SK-N-MC (cell line): Measurements from ENCODE around the gene CMIP.

Experiments
- DNase-seq: peaks from one replicate; pipeline ENCODE4 v3.0.0-alpha.2; 2011; ENCODE audit warnings: low read depth, low spot score
- H3K27ac ChIP-seq: fragments of 200-600 bp; sonication (generic); 2 replicates; pipeline ENCODE4 v1.5.1; 2016; ENCODE audit warnings: mixed run types
- H3K36me3 ChIP-seq: fragments of 200-600 bp; sonication (generic); 2 replicates; pipeline ENCODE4 v1.6.1; 2017; ENCODE audit warnings: antibody characterized with exemption, low read length, mixed read lengths; ENCODE audit not compliant: insufficient read depth
- H3K4me3 ChIP-seq: fragments of 200-600 bp; sonication (generic); 2 replicates; pipeline ENCODE4 v1.5.1; 2016
- H3K9ac ChIP-seq: fragments of 200-600 bp; sonication (generic); 2 replicates; pipeline ENCODE4 v1.8.0; 2017; ENCODE audit warnings: mixed run types, mixed read lengths; ENCODE audit not compliant: insufficient read length
- H3K9me3 ChIP-seq: fragments of 200-600 bp; sonication (generic); 2 replicates; pipeline ENCODE4 v1.6.1; 2017; ENCODE audit warnings: low read depth, mild to moderate bottlenecking, antibody characterized with exemption, low read length, moderate library complexity, mixed read lengths
- EZH2 ChIP-seq: fragments of 200-600 bp; sonication (generic); IDR thresholded peaks from one replicate; pipeline ENCODE4 v1.6.1; 2017; ENCODE audit warnings: antibody characterized with exemption
- FOXP2 ChIP-seq: optimal IDR thresholded peaks from 2 replicates; pipeline ENCODE3; 2011; ENCODE audit warnings: mild to moderate bottlenecking, moderate library complexity; ENCODE audit not compliant: insufficient read depth; ENCODE audit errors: extremely low read length, control extremely low read depth
- POLR2AphosphoS5 ChIP-seq: IDR thresholded peaks from 2 replicates; pipeline ENCODE4 v1.6.1; 2012; ENCODE audit warnings: mild to moderate bottlenecking, low read depth, low read length, borderline replicate concordance

The CMIP gene

GRCh38 chr16:81620029-81620428 is 175.4 kb downstream of the CMIP start:
- Histone ChIP-seq H3K27ac (no peak overlapping the region), H3K36me3 (no peaks in the 10 kb centered on the region)

GRCh38 chr16:81620796-81621195 is 176.2 kb downstream of the CMIP start:
- Histone ChIP-seq H3K36me3 (no peaks in the 10 kb centered on the region), H3K4me3 (no peak overlapping the region), H3K9me3 (no peaks in the 10 kb centered on the region), H3K9ac (no peak overlapping the region), H3K27ac (no peak overlapping the region)
- DNase-seq, result no peak
- TF ChIP-seq EZH2 (no peak), POLR2AphosphoS5 (no peak), FOXP2 (no peak)

More at GRCh38 chr16:81620029-81620428, 175.4 kb downstream of the CMIP start:
- TF ChIP-seq EZH2 (no peak), FOXP2 (no peak), POLR2AphosphoS5 (no peak)
- no peaks in the 10 kb centered on the region for H3K9me3 ChIP-seq
- H3K4me3 ChIP-seq, result no peak overlapping the region
- no peak for DNase-seq
- no peak overlapping the region for H3K9ac ChIP-seq

GRCh38 chr16:81621496-81621895 is 176.9 kb downstream of the CMIP start:
- no peak overlapping the region for H3K9ac ChIP-seq
- TF ChIP-seq FOXP2, result no peak
- no peak for TF ChIP-seq POLR2AphosphoS5
- no peak for TF ChIP-seq EZH2
- no peak overlapping the region for H3K27ac ChIP-seq
- H3K9me3 ChIP-seq, result no peaks in the 10 kb centered on the region
- no peak overlapping the region for H3K4me3 ChIP-seq
- no peaks in the 10 kb centered on the region for H3K36me3 ChIP-seq
- no peak for DNase-seq

- TF ChIP-seq FOXP2 (no peak), POLR2AphosphoS5 (no peak), EZH2 (no peak)
- H3K9ac ChIP-seq, result no peak overlapping the region
- H3K27ac ChIP-seq, result no peak overlapping the region
- no peak for DNase-seq
- no peaks in the 10 kb centered on the region for H3K9me3 ChIP-seq
- H3K4me3 ChIP-seq, result no peak overlapping the region
- no peaks in the 10 kb centered on the region for H3K36me3 ChIP-seq
Measured at GRCh38 chr16:81623365-81624102, 178.9 kb downstream of the CMIP start.

GRCh38 chr16:81624403-81624759 is 179.8 kb downstream of the CMIP start:
- DNase-seq, result no peak
- H3K36me3 ChIP-seq, result no peaks in the 10 kb centered on the region
- no peaks in the 10 kb centered on the region for H3K9me3 ChIP-seq
- no peak overlapping the region for H3K9ac ChIP-seq
- H3K27ac ChIP-seq, result no peak overlapping the region
- no peak overlapping the region for H3K4me3 ChIP-seq
- TF ChIP-seq EZH2, result no peak

GRCh38 chr16:81624760-81625543 is 180.3 kb downstream of the CMIP start:
- TF ChIP-seq FOXP2 (no peak), POLR2AphosphoS5 (no peak), EZH2 (no peak)
- no peak for DNase-seq
- H3K9me3 ChIP-seq, result no peaks in the 10 kb centered on the region
- H3K27ac ChIP-seq, result no peak overlapping the region
- no peak overlapping the region for H3K9ac ChIP-seq
- no peak overlapping the region for H3K4me3 ChIP-seq
- H3K36me3 ChIP-seq, result no peaks in the 10 kb centered on the region

- H3K9ac ChIP-seq, result no peak overlapping the region
- H3K9me3 ChIP-seq, result no peaks in the 10 kb centered on the region
- DNase-seq, result no peak
- no peaks in the 10 kb centered on the region for H3K36me3 ChIP-seq
- TF ChIP-seq FOXP2 (no peak), POLR2AphosphoS5 (no peak), EZH2 (no peak)
- H3K27ac ChIP-seq, result no peak overlapping the region
- H3K4me3 ChIP-seq, result no peak overlapping the region
Measured at GRCh38 chr16:81625544-81626153, 181.0 kb downstream of the CMIP start.

- Histone ChIP-seq H3K9me3 (no peaks in the 10 kb centered on the region), H3K4me3 (no peak overlapping the region), H3K9ac (no peak overlapping the region), H3K36me3 (no peaks in the 10 kb centered on the region), H3K27ac (no peak overlapping the region)
- TF ChIP-seq EZH2, result no peak
- DNase-seq, result no peak
Measured at GRCh38 chr16:81626181-81626674, 181.6 kb downstream of the CMIP start.

GRCh38 chr16:81627024-81627423 is 182.4 kb downstream of the CMIP start:
- H3K9me3 ChIP-seq, result no peaks in the 10 kb centered on the region
- no peak overlapping the region for H3K4me3 ChIP-seq
- no peak overlapping the region for H3K9ac ChIP-seq
- H3K27ac ChIP-seq, result no peak overlapping the region
- no peaks in the 10 kb centered on the region for H3K36me3 ChIP-seq
- TF ChIP-seq FOXP2 (no peak), POLR2AphosphoS5 (no peak), EZH2 (no peak)
- no peak for DNase-seq
